ENCODE measurements around the gene DLG4. TPM values are rescaled to one million over a fixed set of nuclear protein-coding genes. Genes with fewer than 3 reads are reported as not detected.
"Not testable (repeated sequence)": the region's sequence is repeated elsewhere in the genome, so short reads cannot be mapped to it uniquely, and the experiment has no call there.

The DLG4 gene
- total RNA-seq, 1 donor from 2014 or later: 9.1 TPM

DNA sequence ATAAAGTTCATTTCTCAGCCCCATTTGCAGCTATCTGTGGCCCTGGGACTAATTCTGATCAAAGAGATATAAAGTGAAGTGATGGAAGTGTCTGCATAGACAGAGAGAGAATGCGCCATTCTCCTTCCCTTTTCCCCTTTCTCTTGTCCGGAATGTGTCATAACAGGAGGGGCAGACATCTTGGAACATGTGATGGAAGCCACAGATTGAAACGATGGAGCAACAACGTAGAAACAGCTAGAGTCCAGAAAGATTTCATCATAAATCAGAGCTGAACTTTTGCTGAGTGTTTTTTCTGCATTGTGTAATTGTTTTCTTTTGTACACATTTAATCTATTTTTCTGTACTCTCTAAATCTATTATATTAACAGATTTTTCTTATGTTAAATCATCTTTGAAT is 51.8 kb downstream of the DLG4 start:
- no peak for DNase-seq (ENCODE audit: low read depth in 2 of 2)

DNA sequence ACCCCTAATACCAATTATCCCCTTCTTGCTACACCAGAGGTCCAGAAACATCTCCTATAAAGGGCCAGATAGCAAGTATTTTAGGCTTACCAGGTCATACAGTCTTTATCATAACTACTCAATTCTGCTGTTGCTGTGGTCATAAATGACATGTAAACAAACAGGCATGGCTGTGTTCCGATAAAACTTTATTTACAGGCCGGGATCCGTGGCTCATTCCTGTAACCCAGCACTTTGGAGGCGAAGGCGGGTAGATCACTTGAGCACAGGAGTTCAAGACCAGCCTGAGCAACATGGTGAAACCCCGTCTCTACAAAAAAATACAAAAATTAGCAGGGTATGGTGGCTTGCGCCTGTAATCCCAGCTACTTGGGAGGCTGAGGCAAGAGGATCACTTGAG is 52.8 kb downstream of the DLG4 start:
- no peak for DNase-seq (ENCODE audit: low read depth in 2 of 2)

- DNase-seq (ENCODE audit: low read depth in 2 of 2): not testable (repeated sequence)
These were observed 60.1 kb downstream of the DLG4 start for GRCh38 chr17:7159571-7159970.

DNA sequence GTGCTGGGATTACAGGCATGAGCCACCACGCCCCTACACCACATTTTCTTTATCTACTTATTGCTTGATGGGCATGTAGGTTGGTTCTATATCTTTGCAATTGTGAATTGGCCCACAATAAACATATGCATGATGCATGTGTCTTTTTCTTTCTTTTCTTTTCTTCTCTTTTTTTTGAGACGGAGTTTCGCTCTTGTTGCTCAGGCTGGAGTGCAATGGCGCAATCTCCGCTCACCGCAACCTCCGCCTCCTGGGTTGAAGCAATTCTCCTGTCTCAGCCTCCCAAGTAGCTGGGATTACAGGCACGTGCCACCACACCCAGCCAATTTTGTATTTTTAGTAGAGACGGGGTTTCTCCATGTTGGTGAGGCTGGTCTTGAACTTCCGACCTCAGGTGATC is 61.2 kb downstream of the DLG4 start:
- DNase-seq (ENCODE audit: low read depth in 2 of 2): not testable (repeated sequence)

GRCh38 chr17:7156342-7156940 is 63.2 kb downstream of the DLG4 start:
- DNase-seq (ENCODE audit: low read depth in 2 of 2): no peak

GRCh38 chr17:7147772-7148171 is 71.9 kb downstream of the DLG4 start:
- no peak for DNase-seq (ENCODE audit: low read depth in 2 of 2)

DNA sequence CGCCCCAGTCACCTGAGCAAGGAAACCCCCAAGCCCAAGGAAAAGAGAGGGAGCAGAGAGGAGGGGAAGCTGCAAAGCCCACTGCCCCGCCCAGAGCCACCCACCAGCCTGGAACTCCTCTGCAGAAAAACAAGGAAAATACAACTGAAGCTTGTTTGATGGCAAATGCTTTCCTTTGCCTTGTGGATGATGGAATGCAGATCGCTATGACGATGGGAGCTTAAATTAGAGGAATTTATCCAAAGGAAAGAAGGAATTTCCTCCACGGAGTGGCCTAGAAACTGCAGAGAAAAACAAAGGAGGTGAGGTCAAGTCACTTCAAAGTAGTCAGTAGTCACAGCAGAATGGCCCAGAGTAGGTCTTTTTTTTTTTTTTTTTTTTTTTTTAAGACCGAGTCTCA is 73.5 kb downstream of the DLG4 start:
- DNase-seq (ENCODE audit: low read depth in 2 of 2): no peak

DNA sequence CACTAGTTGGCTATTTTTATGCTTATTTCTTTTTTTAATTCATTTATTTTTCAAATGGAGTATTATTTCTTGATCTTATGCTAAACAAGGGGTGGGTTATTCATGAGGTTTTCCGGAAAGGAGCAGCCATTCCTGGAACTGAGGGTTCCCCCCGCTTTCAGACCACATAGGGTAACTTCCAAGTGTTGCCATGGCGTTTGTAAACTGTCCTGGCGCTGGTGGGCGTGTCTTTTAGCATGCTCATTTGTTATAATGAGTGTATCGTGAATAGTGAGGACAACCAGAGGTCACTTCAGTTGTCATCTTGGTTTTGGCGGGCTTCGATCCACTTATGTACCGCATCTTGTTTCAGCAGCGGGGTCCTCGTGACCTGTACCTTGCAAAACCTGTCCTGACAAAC is 75.4 kb downstream of the DLG4 start:
- DNase-seq (ENCODE audit: low read depth in 2 of 2): no peak

- DNase-seq (ENCODE audit: low read depth in 2 of 2): no peak
These were observed 77.8 kb downstream of the DLG4 start for GRCh38 chr17:7141824-7142223.

GRCh38 chr17:7139400-7139799 is 80.2 kb downstream of the DLG4 start:
- no peak for DNase-seq (ENCODE audit: low read depth in 2 of 2)

DNA sequence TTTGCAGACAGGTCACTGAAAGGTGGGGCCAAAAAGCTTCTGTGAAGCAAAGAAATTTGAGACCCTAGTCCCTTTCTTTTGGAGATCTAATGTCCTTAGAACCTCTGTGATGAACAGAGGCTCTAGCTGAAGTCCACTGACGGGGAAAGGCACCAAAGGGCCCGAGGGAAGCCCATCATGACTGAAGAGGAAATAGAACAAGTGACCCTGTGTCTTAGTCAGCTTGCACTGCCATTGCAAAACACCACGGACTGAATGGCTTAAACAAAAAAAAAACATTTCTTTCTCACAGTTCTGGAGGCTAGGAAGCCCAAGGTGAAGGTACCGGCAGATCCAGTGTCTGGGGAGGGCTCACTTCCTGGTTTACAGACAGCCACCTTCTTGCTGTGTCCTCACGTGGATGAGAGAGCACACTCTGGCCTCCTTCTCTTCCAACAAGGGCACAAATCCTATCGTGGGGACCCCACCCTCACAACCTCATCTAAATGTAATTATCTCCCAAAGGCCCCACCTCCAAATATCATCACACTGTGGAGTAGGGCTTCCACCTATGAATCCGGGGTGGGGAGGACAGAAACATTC is 80.7 kb downstream of the DLG4 start:
- DNase-seq (ENCODE audit: low read depth in 2 of 2): no peak

DNA sequence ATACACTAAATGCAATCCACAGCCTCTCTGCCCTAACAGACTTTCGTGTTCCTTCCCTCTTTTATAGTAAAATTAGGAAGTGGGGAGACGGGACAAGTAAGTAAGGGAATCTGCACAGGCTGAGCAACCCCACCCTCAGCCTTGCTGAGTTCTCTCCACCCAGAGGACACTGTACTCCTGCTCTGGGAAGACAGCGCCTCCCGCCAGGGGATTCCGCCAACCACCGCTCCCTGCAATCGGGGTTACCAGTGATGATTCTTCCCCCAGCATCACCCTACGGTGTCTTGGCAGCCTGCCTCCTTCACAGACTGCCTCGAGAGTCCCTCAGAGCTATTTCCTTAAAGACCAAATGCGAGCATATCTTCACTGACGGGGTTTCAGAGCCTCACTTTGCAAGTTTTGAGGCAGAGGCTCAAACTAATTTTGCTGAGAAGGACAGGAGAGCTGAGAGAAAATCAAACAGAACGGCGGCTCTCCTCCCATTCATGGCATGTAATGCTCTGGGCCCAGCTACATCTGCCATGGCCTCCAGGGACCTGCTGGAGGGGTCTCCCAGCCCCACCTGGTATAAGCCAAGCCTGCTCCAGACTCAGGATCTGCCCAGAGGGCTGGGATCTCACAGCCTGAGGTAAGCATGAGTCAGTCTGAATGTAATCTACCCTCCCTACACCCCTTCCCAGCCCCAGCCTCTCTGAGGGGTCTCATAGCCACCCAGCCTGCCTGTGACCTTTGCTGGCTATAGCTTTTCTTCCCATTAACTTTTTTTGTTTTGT is 82.3 kb downstream of the DLG4 start:
- no peak for DNase-seq (ENCODE audit: low read depth in 2 of 2)

Other genes with a start within 250 kb of the DLG4 start
- not detected in 2 replicates for gene ALOX12, start 223.8 kb downstream of the DLG4 start, total RNA-seq
- gene RNASEK, start 207.2 kb downstream of the DLG4 start, total RNA-seq: 34.2 and 60.7 TPM in 2 replicates
- 54.5 and 59.9 TPM in 2 replicates for gene BCL6B, start 196.8 kb downstream of the DLG4 start, total RNA-seq
- gene SLC16A13, start 183.8 kb downstream of the DLG4 start, total RNA-seq: 1.3 and 2.4 TPM in 2 replicates
- 0.22 and 1.2 TPM in 2 replicates for gene SLC16A11, start 175.7 kb downstream of the DLG4 start, total RNA-seq
- 0.99 and 1.7 TPM in 2 replicates for gene CLEC10A, start 139.6 kb downstream of the DLG4 start, total RNA-seq
- not detected in 2 replicates for gene ASGR2, start 105.0 kb downstream of the DLG4 start, total RNA-seq
- gene ASGR1, start 40.5 kb downstream of the DLG4 start, total RNA-seq: 14.4 and 28.8 TPM in 2 replicates
- gene ACADVL, start 102 bp upstream of the DLG4 start, total RNA-seq: 205 and 242 TPM in 2 replicates
- 25.1 and 31.9 TPM in 2 replicates for gene DVL2, start 14.7 kb upstream of the DLG4 start, total RNA-seq
- gene PHF23, start 19.6 kb upstream of the DLG4 start, total RNA-seq: 30.9 and 38.5 TPM in 2 replicates
- gene GABARAP, start 22.6 kb upstream of the DLG4 start, total RNA-seq: 124 and 130 TPM in 2 replicates
- gene CTDNEP1, start 31.9 kb upstream of the DLG4 start, total RNA-seq: 22.4 and 25.2 TPM in 2 replicates
- 26.6 and 32.7 TPM in 2 replicates for gene ELP5, start 32.4 kb upstream of the DLG4 start, total RNA-seq
- gene CLDN7, start 42.6 kb upstream of the DLG4 start, total RNA-seq: 0.99 and 7.0 TPM in 2 replicates
- 0.22 and 0.60 TPM in 2 replicates for gene SLC2A4, start 61.9 kb upstream of the DLG4 start, total RNA-seq
- gene YBX2, start 74.8 kb upstream of the DLG4 start, total RNA-seq: under 0.01 TPM in 2 replicates
- gene EIF5A, start 87.8 kb upstream of the DLG4 start, total RNA-seq: 385 and 487 TPM in 2 replicates
- gene GPS2, start 95.5 kb upstream of the DLG4 start, total RNA-seq: 22.9 and 33.5 TPM in 2 replicates
- 7.4 and 13.1 TPM in 2 replicates for gene NEURL4, start 109.5 kb upstream of the DLG4 start, total RNA-seq
- 0.40 and 0.44 TPM in 2 replicates for gene ACAP1, start 116.7 kb upstream of the DLG4 start, total RNA-seq
- 2.4 and 3.8 TPM in 2 replicates for gene KCTD11, start 132.3 kb upstream of the DLG4 start, total RNA-seq
- gene TMEM95, start 135.3 kb upstream of the DLG4 start, total RNA-seq: not detected in 2 replicates
- gene TNK1, start 161.3 kb upstream of the DLG4 start, total RNA-seq: 1.5 and 1.8 TPM in 2 replicates
- gene PLSCR3, start 174.7 kb upstream of the DLG4 start, total RNA-seq: 15.0 and 19.4 TPM in 2 replicates
- gene TMEM256, start 184.3 kb upstream of the DLG4 start, total RNA-seq: 141 and 232 TPM in 2 replicates
- 1.2 and 1.3 TPM in 2 replicates for gene NLGN2, start 188.0 kb upstream of the DLG4 start, total RNA-seq
- not detected in 2 replicates for gene SPEM1, start 200.5 kb upstream of the DLG4 start, total RNA-seq
- not detected in 2 replicates for gene SPEM2, start 205.8 kb upstream of the DLG4 start, total RNA-seq
- not detected in 2 replicates for gene SPEM3, start 209.0 kb upstream of the DLG4 start, total RNA-seq
- 6.1 and 9.3 TPM in 2 replicates for gene TMEM102, start 215.6 kb upstream of the DLG4 start, total RNA-seq
- 0.20 and 0.22 TPM in 2 replicates for gene FGF11, start 219.7 kb upstream of the DLG4 start, total RNA-seq
- gene CHRNB1, start 225.2 kb upstream of the DLG4 start, total RNA-seq: 8.1 and 9.2 TPM in 2 replicates

Measured in lung microvascular endothelial cell (primary cell).